NCI-H446 treated with DMSO at 0.1 percent for 48 hours (cell line): ENCODE measurements around the gene RSBN1.
"Not testable (repeated sequence)": the region's sequence is repeated elsewhere in the genome, so short reads cannot be mapped to it uniquely, and the experiment has no call there.

Experiments used
- DNase-seq: peaks from one replicate; lab custom pipeline; 2025; lab: John Stamatoyannopoulos, UW

The RSBN1 gene

DNA sequence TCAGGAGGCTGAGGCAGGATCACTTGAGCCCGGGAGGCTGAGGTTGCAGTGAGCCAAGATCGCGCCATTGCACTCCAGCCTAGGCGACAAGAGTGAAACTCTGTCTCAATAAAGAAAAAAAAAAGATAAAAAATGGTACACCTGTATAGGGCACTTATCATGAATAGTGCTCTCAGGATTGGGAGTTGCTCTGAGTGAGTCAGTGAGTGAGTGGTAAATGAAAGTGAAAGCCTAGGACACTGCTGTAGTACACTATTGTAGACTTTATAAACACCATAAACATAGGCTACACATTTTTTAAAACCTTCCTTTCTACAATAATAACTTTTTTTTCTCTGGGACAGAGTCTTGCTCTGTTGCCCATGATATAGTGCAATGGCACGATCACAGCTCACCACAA, 69.8 kb downstream of the RSBN1 start:
- DNase-seq: no peak

GRCh38 chr1:113734357-113735055, 77.8 kb downstream of the RSBN1 start:
- no peak for DNase-seq

DNA sequence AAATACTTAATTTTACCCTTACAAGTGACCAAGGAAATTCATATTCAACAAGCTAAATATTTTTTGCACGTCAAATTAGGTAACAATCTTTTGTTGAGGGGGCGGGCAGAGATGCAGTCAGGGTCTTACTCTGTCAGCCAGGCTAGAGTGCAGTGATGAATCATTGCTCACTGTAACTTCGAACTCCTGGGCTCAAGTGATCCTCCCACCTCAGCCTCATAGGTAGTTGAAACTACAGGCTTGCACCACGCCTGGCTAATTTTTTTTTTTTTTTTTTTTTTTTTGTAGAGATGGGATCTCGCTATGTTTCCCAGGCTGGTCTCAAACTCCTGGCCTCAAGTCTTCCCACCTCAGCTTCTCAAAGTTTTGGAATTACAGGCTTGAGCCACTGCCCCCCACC, 79.5 kb downstream of the RSBN1 start:
- DNase-seq: no peak

DNA sequence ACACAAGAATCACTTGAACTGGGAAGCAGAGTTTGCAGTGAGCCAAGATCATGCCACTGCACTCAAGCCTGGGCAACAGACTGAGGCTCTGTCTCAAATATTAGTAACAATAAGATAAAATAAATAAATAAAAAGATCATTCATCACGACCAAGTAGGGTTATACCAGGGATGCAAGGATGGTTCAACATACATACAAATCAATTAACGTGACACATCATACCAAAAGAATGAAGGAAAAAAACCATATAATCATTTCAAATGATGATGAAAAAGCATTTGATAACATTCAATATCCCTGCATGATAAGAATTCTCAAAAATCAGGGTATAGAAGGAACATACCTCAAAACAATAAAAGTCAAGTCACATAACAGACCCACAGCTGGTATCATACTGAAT, 91.3 kb downstream of the RSBN1 start:
- DNase-seq: no peak

DNA sequence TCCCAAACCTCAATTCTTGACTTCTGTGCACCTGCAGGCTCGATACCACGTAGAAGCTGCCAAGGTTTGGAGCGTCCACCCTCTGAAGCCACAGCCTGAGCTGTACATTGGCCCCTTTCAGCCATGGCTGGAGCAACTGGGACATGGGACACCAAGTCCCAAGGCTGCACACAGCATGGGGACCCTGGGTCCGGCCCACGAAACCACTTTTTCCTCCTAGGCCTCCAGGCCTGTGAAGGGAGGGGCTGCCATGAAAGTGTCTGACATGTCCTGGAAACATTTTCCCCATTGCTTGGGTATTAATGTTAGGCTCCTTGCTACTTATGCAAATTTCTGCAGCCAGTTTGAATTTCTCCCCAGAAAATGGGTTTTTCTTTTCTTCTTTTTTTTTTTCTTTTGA, 93.7 kb downstream of the RSBN1 start:
- DNase-seq: not testable (repeated sequence)

GRCh38 chr1:113717506-113717905, 94.8 kb downstream of the RSBN1 start:
- DNase-seq: not testable (repeated sequence)

DNA sequence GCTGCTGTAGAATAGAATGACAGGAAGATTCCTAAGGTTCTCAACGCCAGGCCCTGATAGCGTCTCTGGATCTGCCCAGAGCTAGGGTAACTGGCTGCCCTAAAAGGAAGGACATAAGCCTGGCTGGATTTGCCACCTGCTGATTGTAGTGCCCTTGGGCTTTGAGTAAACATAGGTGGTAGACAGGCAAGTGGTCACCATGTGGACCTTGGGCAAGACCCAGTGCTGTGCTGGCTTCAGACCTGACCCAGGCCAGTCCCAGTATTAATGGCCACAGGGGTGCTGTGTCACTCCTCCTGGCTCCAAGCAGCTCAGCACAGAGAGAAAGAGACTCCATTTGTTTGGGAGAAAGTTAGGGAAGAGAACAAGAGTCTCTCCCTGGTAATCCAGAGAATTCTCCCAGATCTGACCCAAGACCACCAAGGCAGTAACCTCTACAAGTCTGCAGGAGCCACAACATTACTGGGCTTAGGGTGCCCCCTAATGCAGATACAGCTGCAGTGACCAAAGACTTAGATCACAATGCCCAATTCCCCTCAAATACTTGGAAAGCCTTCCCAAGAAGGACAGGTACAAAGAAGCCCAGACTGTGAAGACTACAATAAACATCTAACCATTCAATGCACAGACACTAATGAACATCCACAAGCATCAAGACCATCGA, 97.5 kb downstream of the RSBN1 start:
- DNase-seq: no peak
